WTC11 (cell line): Measurements from ENCODE around the gene CLEC5A. TPM values are rescaled to one million over a fixed set of nuclear protein-coding genes. Genes with fewer than 3 reads are reported as not detected.
"Not testable (repeated sequence)": the region's sequence is repeated elsewhere in the genome, so short reads cannot be mapped to it uniquely, and the experiment has no call there.

Source experiments
- ATAC-seq: fragments of 200-7000 bp; cut with Tn5 transposase; 2 replicates; pipeline ENCODE4 v1.10.0; 2021; ENCODE audit warnings: mild to moderate bottlenecking, moderate library complexity
- CTCF ChIA-PET: fragments of 300-600 bp; sonication (Branson Sonifier 250); formaldehyde crosslinking; loops from one replicate; lab custom pipeline; 2021; ENCODE audit warnings: antibody characterized with exemption; lab: Charles Lee
- POLR2A ChIA-PET: fragments of 350-600 bp; sonication (Branson Sonifier 250); formaldehyde crosslinking; loops from one replicate; lab custom pipeline; 2021; ENCODE audit warnings: antibody characterized with exemption; lab: Charles Lee
- DNase-seq: peaks from one replicate; pipeline ENCODE4 v3.0.0; 2021; ENCODE audit warnings: low spot score
- H3K27ac Mint-ChIP-seq: 2 replicates; pipeline ENCODE4 v1.8.0; 2021; ENCODE audit warnings: mixed read lengths
- H3K27me3 Mint-ChIP-seq: 2 replicates; pipeline ENCODE4 v1.8.0; 2021; ENCODE audit warnings: low read depth, mild to moderate bottlenecking, moderate library complexity, mixed read lengths
- H3K36me3 Mint-ChIP-seq: 2 replicates; pipeline ENCODE4 v1.8.0; 2021; ENCODE audit warnings: mixed read lengths
- H3K4me1 Mint-ChIP-seq: 2 replicates; pipeline ENCODE4 v1.8.0; 2022; ENCODE audit warnings: mixed read lengths
- H3K4me3 Mint-ChIP-seq: 2 replicates; pipeline ENCODE4 v1.8.0; 2021; ENCODE audit warnings: mild to moderate bottlenecking, moderate library complexity, mixed read lengths
- H3K9me3 Mint-ChIP-seq: 2 replicates; pipeline ENCODE4 v1.8.0; 2021; ENCODE audit warnings: mixed read lengths
- AFF4 ChIP-seq: sonication (generic); formaldehyde crosslinking; IDR thresholded peaks from 2 replicates; pipeline ENCODE4 v1.8.1; 2023; ENCODE audit warnings: mild to moderate bottlenecking, missing genetic modification reagents, borderline replicate concordance
- AR ChIP-seq: fragments of 250-450 bp; sonication (Bioruptor Pico); IDR thresholded peaks from 2 replicates; pipeline ENCODE4 v1.9.0; 2021; ENCODE audit warnings: mild to moderate bottlenecking
- ESRRA ChIP-seq: sonication (generic); formaldehyde crosslinking; IDR thresholded peaks from 2 replicates; pipeline ENCODE4 v1.8.1; 2022; ENCODE audit warnings: mild to moderate bottlenecking, missing genetic modification reagents, borderline replicate concordance
- FOXP4 ChIP-seq: sonication (generic); formaldehyde crosslinking; IDR thresholded peaks from 2 replicates; pipeline ENCODE4 v1.8.0; 2022; ENCODE audit warnings: mild to moderate bottlenecking, missing genetic modification reagents
- GTF2I ChIP-seq: fragments of 250-450 bp; sonication (Bioruptor Pico); conservative IDR thresholded peaks from 2 replicates; pipeline ENCODE4 v1.4.0; 2021; ENCODE audit warnings: mild to moderate bottlenecking
- RELA ChIP-seq: sonication (generic); formaldehyde crosslinking; IDR thresholded peaks from 2 replicates; pipeline ENCODE4 v1.8.1; 2022; ENCODE audit warnings: missing genetic modification reagents, mild to moderate bottlenecking, borderline replicate concordance
- RORB ChIP-seq: fragments of 250-450 bp; sonication (Bioruptor Pico); IDR thresholded peaks from 2 replicates; pipeline ENCODE4 v1.9.0; 2021; ENCODE audit warnings: mild to moderate bottlenecking
- TCF7 ChIP-seq: sonication (generic); formaldehyde crosslinking; IDR thresholded peaks from 2 replicates; pipeline ENCODE4 v1.8.0; 2022; ENCODE audit warnings: mild to moderate bottlenecking, low read depth, missing genetic modification reagents, moderate library complexity
- TEAD1 ChIP-seq: sonication (generic); formaldehyde crosslinking; IDR thresholded peaks from 2 replicates; pipeline ENCODE4 v1.8.0; 2022; ENCODE audit warnings: mild to moderate bottlenecking, missing genetic modification reagents
- ZNF317 ChIP-seq: sonication (generic); formaldehyde crosslinking; IDR thresholded peaks from 2 replicates; pipeline ENCODE4 v1.8.1; 2023; ENCODE audit warnings: low read depth, mild to moderate bottlenecking, moderate library complexity, missing genetic modification reagents, borderline replicate concordance
- ZNF396 ChIP-seq: fragments of 250-450 bp; sonication (Bioruptor Pico); IDR thresholded peaks from 2 replicates; pipeline ENCODE4 v1.8.0; 2021; ENCODE audit warnings: mild to moderate bottlenecking, moderate library complexity, borderline replicate concordance
- ZNF425 ChIP-seq: fragments of 250-450 bp; sonication (Bioruptor Pico); conservative IDR thresholded peaks from 2 replicates; pipeline ENCODE4 v1.9.0; 2021; ENCODE audit warnings: mild to moderate bottlenecking
- ZNF512 ChIP-seq: sonication (generic); formaldehyde crosslinking; IDR thresholded peaks from 2 replicates; pipeline ENCODE4 v1.8.1; 2022; ENCODE audit warnings: missing genetic modification reagents, borderline replicate concordance
- total RNA-seq: library from RNA; stranded (reverse); gene quantifications from 3 replicates; pipeline ENCODE4 v1.2.3, GENCODE V29; 2021
- TF ChIP-seq, protein P1 (sequence below): fragments of 250-450 bp; sonication (Bioruptor Pico); IDR thresholded peaks from 2 replicates; pipeline ENCODE4 v1.9.0; 2021; ENCODE audit warnings: moderate library complexity, mild to moderate bottlenecking, inconsistent platforms, borderline replicate concordance
- TF ChIP-seq, protein P2 (sequence below): sonication (generic); formaldehyde crosslinking; IDR thresholded peaks from 2 replicates; pipeline ENCODE4 v1.8.1; 2022; ENCODE audit warnings: low read depth, missing genetic modification reagents, borderline replicate concordance

Gene CLEC5A
- total RNA-seq, 1 experiment from 2014 or later, result not detected

DNA sequence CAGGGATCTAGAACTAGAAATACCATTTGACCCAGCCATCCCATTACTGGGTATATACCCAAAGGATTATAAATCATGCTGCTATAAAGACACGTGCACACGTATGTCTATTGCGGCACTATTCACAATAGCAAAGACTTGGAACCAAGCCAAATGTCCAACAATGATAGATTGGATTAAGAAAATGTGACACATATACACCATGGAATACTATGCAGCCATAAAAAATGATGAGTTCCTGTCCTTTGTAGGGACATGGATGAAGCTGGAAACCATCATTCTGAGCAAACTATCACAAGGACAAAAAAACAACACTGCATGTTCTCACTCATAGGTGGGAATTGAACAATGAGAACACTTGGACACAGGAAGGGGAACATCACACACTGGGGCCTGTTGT is 47.4 kb downstream of the CLEC5A start:
- H3K9me3 Mint-ChIP-seq, H3K4me3 Mint-ChIP-seq, H3K36me3 Mint-ChIP-seq, ATAC-seq, DNase-seq, H3K4me1 Mint-ChIP-seq, CTCF ChIA-PET, POLR2A ChIA-PET, H3K27me3 Mint-ChIP-seq, H3K27ac Mint-ChIP-seq: not testable (repeated sequence)

GRCh38 chr7:141891336-141891735 is 55.4 kb downstream of the CLEC5A start:
- H3K27me3 Mint-ChIP-seq, result no peaks in the 10 kb centered on the region; the same call in 1 of the 2 replicates
- TF ChIP-seq ZNF396 (CRISPR knock-in tag) (no peak), TEAD1 (no peak), ZNF317 (CRISPR knock-in tag) (no peak), ZNF512 (CRISPR knock-in tag) (no peak), RORB (no peak), GTF2I (CRISPR knock-in tag) (no peak), FOXP4 (no peak), AFF4 (CRISPR knock-in tag) (no peak), RELA (no peak), TCF7 (CRISPR knock-in tag) (no peak)
- TF ChIP-seq, protein P1, sequence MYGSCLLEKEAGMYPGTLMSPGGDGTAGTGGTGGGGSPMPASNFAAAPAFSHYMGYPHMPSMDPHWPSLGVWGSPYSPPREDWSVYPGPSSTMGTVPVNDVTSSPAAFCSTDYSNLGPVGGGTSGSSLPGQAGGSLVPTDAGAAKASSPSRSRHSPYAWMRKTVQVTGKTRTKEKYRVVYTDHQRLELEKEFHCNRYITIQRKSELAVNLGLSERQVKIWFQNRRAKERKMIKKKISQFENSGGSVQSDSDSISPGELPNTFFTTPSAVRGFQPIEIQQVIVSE (CRISPR knock-in tag), result no peak
- TF ChIP-seq, all 79 proteins: peak for 0
- CTCF ChIA-PET, result no interaction called here
- Mint-ChIP-seq H3K36me3 (no peaks in the 10 kb centered on the region), H3K4me3 (no peak overlapping the region), H3K27ac (no peak overlapping the region), H3K9me3 (no peaks in the 10 kb centered on the region), H3K4me1 (peaks cover 12% of the 10 kb centered on the region)
- ATAC-seq, result no peak
- DNase-seq, result no peak
- POLR2A ChIA-PET, result no interaction called here

DNA sequence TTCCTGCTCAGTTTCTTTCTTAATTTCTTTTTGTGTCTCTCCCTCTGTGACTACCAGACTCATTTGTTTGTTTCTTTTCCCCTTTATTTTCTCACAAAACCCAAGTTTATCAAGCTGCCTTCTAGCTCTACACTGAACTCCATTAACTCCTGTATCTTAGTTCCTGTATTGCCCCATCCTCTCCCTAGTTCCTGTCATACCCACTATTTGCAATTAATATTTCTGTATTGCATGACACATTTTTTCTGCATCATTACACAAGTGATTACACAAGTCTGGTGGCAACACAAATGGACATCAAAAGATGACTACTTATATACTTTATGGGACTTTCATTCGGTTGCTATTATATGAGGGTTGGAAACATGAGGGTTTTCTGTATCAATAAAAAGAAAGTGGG is 57.5 kb downstream of the CLEC5A start:
- DNase-seq (no peak), ATAC-seq (no peak)
- Mint-ChIP-seq H3K27ac (no peak overlapping the region), H3K36me3 (no peaks in the 10 kb centered on the region), H3K27me3 (no peaks in the 10 kb centered on the region; the same call in 1 of the 2 replicates), H3K9me3 (no peaks in the 10 kb centered on the region), H3K4me3 (no peak overlapping the region), H3K4me1 (peaks cover 7% of the 10 kb centered on the region)
- ChIA-PET CTCF (interaction anchor here (0.5 kb wide), 1 partner anchor 434 kb away, joined by 3 read pairs; no protein-coding TSS in a partner anchor), POLR2A (no interaction called here)
- TF ChIP-seq ESRRA (no peak), ZNF425 (no peak), AR (CRISPR knock-in tag) (no peak)
- TF ChIP-seq, protein P2, sequence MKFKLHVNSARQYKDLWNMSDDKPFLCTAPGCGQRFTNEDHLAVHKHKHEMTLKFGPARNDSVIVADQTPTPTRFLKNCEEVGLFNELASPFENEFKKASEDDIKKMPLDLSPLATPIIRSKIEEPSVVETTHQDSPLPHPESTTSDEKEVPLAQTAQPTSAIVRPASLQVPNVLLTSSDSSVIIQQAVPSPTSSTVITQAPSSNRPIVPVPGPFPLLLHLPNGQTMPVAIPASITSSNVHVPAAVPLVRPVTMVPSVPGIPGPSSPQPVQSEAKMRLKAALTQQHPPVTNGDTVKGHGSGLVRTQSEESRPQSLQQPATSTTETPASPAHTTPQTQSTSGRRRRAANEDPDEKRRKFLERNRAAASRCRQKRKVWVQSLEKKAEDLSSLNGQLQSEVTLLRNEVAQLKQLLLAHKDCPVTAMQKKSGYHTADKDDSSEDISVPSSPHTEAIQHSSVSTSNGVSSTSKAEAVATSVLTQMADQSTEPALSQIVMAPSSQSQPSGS (CRISPR knock-in tag), result no peak
